HG03571 (cell line): Measurements from ENCODE around the gene ARHGDIB.

Source experiments
- ATAC-seq: cut with Tn5 transposase; IDR thresholded peaks from one replicate; pipeline ENCODE4 v1.9.1; 2021; ENCODE audit not compliant: unreplicated experiment

Gene ARHGDIB

DNA sequence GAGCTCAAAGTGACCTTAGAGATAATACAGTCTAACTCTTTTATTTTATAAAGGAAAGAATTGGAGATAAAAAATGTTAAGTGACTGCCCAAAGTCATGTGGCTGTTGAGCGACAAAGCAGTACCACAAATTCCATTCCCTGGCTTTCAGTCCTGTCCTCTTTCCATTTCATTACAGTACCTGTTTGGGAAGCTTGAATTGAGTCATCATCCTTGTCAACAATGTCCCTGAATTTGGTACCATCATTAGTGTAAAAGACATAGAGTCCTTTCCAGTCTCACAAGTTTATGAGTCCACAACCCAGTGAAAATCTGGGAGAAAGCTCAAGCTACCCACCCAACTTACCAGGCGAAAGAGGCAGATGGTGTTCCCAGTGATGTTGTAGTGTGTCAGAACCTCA lies 26.9 kb downstream of the ARHGDIB start:
- ATAC-seq = no peak

DNA sequence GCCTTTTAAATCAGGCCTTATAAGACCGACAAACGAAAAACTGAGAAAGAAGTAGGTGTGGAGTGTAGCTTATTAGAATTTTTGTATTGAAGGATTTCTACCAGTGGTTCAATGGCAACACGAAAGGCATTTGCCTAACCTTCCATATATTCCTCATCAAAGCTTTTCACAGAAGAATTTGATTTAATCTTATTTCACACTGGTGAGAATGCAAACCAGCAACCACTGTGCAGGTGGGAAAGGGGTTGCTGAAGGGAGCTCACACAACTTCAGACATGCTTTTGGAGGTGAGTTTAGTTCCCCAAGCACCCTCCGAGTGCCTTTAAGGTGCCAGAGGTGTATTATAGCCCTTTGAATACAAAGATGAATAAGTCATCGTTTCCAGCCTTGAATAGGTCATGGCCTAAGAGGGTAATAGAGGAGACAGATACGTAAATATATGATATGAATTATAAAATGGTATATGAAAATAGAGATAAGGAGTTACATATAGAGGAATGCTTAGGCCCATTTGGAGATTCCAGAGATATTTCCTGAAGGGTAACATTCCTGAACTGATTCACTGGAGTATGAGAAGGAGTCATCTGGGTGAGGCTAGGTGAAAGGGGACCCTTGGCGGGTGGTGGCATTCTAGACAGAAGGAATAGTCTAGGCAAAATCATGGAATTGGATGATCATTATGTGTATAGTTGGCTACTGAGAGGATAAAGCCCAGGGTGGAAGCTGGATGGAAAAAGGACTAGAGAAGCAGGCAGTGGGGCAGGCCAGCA lies 29.4 kb downstream of the ARHGDIB start:
- no peak for ATAC-seq

- ATAC-seq = no peak
These were observed 30.0 kb downstream of the ARHGDIB start for GRCh38 chr12:14931359-14931758.

GRCh38 chr12:14930299-14930698 lies 31.1 kb downstream of the ARHGDIB start:
- ATAC-seq = no peak

- no peak for ATAC-seq
These were observed 32.5 kb downstream of the ARHGDIB start for GRCh38 chr12:14928931-14929330.

DNA sequence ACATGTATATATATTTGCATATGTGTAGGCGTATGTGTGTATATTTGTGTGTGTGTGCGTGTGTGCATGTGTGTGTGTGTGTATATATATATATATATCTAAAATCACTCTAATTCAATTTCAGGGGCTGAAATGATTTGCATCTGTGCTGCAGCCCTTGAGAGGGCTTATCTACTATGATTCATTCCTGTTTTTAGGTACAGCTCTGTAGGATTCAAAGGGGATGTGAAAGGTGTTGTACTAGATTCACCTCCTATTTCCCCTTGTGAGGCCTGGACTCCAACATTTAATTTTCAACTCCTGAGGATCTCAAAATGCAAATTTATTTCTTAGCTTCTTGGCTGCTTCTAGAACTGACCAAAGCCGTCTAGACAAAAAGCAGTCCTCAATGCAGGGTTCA lies 34.1 kb downstream of the ARHGDIB start:
- no peak for ATAC-seq

GRCh38 chr12:14924541-14924940 lies 36.9 kb downstream of the ARHGDIB start:
- no peak for ATAC-seq

DNA sequence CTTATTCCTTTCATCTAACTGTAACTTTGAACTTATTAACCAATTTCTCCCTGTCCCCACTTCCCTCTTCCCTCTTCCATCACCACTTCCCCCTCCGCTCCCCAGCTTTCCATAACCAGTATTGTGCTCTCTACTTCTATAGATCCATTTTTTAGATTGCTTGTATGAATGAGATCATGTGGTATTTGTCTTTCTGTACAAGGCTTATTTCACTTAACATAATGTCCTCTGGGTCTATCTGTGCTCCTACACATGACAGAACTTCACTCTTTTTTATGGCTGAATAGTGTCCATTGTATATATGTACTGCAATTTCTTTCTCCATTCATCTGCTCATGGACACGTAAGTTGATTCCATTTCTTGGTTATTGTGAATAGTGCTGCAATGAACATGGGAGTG lies 37.5 kb downstream of the ARHGDIB start:
- no peak for ATAC-seq

- ATAC-seq = no peak
These were observed 40.2 kb downstream of the ARHGDIB start for GRCh38 chr12:14921218-14921617.

DNA sequence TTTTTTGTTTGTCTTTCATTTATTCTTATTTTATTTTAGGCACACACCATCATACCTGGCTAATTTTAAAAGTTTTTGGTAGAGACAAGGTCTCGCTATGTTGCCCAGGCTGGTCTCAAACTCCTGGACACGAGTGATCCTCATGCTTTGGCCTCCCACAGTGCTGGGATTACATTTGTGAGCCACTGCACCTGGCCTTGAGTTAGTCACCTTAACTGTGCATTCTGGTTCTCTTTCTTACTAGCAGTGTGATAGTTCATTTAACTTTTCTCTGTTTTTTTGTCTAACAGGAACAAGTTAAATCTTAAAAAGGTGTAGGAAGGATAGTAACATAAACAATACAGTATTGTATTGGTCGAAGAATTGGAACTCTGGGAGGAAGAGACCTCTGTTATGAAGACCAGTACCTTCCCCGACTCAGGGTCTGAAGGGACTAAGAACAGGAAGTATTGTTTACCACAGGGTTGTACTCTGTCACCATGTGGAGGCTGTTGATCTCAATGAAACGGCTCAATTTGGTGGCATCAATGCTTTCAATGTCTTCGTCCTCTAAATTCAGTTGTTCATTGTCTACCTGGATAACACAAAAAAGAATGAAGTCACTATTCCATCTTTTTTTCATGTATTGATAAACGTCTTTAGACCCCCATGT lies 40.8 kb downstream of the ARHGDIB start:
- no peak for ATAC-seq

- no peak for ATAC-seq
These were observed 41.9 kb downstream of the ARHGDIB start for GRCh38 chr12:14919455-14919854.

DNA sequence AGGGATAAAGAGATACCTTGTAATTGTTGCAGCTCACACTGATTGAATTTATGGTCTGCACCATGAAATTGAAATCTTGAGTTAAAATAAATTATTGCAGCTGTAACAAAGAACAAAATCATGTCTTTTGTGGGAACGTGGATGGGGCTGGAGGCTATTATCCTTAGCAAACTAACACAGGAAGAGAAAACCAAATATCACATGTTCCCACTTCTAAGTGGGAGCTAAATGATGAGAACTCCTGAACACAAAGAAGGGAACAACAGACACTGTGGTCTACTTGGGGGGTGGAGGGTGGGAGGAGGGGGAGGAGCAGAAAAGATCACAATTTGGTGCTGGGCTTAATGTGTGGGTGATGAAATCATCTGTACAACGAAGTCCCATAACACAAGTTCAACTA lies 45.7 kb downstream of the ARHGDIB start:
- no peak for ATAC-seq

DNA sequence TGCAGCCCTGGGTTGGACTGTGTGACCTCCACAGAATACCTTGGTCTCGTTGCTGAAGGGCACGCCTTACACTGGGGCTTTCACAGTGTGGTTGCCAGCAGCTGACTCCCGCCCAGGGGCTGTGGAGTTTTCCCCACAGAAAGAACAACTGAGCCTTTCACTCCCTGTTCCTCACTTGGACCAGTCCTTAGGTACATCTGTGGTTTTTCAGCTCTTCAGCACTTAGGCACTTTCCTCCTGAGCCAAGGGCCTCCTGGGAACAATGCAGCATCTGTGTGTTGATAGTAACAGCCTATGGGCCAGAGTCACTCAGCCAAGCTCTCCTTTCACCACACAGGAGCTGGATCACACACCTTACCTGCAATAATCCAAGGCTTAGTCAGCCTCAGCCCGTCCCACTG lies 48.0 kb downstream of the ARHGDIB start:
- ATAC-seq = no peak

DNA sequence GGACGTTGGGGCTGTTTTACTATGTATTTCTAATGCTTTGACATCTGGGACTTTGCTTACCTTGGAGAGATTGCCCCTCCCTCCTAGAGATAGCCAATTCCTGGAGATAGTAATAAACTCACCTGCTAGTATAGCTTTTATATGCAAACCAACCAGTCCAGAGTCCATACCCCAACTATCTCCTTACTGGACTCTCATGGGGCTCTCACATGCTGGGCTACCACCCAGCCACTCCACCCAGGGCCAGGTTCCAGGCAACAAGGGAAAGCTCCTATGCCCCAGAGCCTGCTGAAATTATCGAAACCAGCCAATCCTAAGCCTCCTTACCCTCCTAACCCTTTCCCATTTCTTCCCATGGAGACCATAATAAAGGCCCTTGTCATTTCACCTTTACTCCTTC lies 50.3 kb downstream of the ARHGDIB start:
- ATAC-seq = no peak

DNA sequence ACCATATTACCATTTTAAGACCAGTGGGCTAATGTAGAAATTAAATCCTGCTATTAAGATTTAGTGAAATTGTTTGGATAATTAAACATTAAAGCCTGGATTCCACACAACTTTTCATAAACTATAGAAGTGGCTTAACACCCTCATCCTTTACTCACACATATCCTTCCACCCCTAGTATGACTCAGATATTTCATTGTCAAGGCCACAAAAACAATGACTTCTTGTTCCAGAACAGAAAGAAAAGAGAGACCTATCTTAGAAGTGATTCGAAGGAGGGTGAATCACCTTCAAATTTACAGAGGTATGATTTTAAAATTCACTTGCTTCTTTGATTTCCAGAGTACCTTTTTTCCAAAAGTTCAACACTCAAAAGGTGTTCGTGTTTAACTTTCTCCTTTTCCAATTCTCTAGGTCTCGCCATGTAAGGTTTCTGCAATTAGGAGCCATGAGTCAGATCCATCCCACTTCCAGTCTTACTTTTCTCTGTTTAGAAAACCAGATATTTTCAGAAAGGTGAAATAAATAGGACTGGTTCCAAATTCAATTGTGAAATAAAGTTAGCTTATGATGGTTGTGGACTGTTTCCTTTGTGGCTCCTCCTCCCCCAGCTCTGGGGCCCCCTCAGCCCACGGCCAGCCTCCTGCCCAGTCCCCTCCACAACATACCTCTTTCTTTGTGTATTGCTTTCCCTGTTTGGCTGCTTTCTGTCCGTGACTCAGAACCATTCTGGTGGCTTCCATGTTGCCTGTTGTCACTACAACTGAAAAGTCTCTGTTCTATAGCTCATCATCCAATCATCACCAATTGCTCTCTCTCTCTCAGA lies 51.1 kb downstream of the ARHGDIB start:
- no peak for ATAC-seq

DNA sequence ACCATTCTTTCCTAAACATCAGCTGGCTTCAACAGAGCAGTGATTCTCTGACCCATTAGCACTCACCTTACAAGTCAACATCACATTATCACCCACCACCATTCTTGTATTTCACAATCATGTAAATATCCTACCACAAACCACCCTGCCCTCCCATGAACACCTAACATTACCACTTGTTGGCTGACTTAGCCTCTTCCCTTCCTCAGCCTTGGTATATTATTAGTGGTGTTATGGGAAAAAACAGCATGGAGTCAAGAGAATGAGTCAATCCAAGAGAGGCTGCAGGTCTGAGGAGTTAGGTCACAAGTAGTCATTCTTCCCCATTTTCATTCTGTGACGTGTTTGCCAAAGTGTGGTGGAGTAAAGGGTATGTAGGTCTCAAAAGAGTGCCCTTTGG lies 53.4 kb downstream of the ARHGDIB start:
- no peak for ATAC-seq

- ATAC-seq = no peak
These were observed 55.3 kb downstream of the ARHGDIB start for GRCh38 chr12:14906114-14906513.

- no peak for ATAC-seq
These were observed 56.0 kb downstream of the ARHGDIB start for GRCh38 chr12:14905269-14906004.

GRCh38 chr12:14904854-14905253 lies 56.5 kb downstream of the ARHGDIB start:
- no peak for ATAC-seq

- no peak for ATAC-seq
These were observed 57.9 kb downstream of the ARHGDIB start for GRCh38 chr12:14903386-14904098.

DNA sequence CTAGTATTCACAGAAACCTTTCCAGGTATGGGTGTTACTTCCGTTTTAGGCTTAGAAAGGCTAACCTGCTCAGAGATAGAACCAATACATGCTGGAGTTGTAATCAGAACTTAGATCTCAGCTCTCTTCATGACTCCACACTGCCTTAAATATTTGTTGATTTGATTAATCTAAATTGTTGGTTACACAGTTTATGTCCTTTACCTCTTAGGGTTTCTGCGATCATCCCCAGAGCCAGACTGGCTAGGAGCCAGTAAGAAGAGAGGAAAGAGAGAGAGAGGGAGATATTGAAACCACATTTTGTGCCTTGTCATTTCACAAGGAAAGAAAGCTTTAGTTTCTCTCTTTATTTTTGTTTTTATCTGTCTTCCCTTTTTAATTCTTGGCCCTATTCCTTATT lies 58.9 kb downstream of the ARHGDIB start:
- no peak for ATAC-seq
